ENCODE measurements around the gene CDC42BPA.

The CDC42BPA gene

DNA sequence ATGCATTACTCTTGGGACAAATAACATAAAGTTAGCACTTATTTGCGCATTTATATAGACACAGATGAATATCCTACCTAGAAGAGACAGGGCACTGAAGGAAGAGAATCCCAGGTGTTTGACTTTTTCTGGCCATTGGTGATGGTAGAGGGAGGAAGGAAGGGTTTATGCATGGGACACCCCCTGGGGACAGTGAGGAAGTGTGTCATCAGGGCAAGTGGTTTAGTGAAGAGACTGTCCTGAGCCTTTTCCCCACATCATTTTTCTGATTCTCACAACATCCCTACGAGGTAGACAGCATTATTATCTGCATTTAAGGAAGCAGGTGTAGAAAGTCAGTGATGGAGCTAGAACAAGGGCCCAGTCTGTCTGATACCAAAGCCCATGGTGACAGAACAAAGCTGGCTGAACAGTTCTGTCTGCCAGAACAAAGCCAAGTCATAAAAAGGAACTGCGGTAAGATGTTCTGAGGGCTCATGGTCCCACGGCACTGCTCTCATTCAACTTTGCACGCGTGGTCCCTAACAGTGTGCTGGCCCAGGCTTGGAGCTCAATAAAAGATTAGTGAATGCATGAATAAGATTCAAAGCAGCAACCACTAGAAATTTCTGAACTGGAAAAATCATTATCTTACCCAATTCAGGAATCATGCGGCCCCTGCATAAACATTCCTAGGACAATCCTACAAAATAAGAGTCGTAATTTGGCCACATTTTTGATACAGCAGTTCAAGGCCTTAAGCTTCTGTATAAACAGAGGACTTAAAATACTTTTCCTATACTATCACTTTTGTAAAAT is 12.2 kb upstream of the CDC42BPA start:
- no peak for DNase-seq

DNA sequence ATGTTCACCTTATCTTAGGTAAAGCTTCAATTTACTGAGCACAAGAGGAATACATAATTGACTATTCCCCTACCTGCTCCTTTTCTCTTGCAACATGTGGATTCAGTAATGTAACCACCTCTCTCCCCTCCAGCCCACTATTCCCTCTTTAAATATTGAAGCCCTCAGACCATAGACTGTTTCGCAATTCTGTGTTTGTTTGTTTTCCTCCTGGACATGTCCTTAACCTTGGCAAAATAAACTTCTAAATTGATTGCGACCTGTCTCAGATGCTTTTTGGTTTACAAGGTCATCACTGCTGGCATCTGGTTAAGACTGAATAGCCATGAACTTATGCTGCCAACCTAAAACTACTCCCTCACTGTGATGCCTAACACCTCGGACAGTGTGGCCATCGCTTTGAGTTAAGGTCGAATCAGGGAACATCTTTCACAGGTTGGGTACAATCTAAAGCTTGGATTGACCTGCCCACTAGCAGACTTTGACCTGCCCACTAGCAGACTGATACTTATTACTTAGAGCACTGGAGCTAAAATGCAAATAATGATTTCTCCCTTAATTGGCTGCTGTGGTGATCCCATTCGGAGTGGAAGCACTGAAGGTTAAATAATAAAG is 10.2 kb upstream of the CDC42BPA start:
- no peak for DNase-seq

DNA sequence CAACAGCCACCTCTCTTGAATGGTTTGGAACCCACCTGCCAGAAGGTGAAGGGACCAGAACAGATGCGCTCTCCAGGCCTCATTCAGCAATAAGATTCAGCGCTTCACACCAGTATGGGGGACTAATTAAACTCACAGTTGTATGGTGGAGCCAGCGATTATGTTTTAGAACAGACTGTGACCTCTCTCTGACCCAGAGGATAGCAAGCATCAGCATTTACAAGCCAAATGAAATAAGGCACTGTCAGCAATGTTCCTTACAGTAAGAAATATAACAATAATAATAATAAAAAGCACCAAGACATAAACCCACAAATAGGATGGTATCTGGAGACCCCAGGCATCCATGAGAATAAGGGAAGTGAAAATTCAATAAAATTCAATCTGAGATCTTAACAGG is 6.9 kb upstream of the CDC42BPA start:
- no peak for DNase-seq

DNA sequence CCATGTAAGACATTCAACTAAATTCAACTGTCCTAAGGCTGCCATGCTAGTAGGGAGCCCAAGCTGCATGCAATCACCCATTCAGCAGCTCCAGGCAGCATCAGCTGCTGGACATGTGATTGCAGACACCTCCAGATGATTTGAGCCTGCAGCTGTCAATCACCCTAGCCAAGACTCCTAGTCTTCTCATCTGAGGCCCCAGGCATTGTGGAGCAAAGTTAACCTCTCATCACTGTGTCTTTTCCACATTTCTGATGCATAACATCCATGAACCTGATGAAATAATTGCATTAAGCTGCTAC is 5.6 kb upstream of the CDC42BPA start:
- no peak for DNase-seq

DNA sequence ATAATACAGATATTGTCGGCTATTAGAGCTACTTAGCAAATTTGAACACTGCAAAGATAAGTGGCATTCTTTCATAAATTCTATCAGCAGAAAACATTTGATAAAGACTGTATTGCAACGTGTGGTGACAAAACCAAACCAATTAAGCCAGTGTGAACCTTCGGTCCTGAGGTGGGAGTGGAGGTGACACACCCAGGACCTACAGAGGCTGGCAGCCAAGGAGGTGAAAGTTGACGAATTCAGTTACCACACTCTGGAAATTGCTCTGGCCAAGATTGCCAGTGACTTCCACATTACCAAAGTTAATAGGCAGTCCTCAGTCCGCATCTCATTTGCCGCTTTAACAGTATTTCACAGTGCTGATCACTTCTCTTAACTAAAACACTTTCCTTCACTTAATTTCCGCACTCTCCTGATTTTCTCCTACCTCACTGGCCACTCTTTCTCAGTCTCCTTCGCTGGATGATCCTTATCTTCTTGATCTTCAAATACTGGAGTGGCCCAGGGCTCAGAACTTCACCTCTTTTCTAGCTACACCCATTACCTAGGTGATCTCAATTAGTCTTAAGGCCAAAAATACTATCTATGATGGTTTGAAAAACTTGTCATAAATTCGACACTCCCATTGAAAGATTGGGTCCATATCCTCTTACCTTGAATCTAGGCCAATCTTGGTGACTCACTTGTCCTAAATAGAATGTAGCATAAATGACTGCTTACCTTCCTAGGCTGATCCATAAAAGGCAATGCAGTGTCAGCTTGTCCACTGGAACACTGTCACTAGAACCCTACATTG is 5.1 kb upstream of the CDC42BPA start:
- DNase-seq = no peak

DNA sequence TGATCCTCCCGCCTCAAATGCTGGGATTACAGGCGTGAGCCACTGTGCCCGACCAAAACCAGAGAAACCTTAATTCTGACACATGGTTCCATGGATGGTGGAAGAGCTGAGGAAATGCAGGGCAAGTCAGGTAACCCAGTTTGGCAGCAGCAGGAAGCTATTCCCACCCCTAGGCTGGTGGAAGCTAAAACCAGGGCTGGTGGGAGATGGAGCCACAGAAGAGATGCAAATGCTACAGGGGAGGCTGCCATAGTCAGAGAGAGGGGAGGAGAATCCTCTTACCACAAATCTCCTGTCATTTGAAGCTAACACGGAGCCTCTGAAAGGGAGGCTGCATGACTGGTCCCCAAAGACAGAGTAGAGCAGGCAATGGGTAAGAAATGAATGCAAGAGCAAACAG is 4.1 kb upstream of the CDC42BPA start:
- no peak for DNase-seq

DNA sequence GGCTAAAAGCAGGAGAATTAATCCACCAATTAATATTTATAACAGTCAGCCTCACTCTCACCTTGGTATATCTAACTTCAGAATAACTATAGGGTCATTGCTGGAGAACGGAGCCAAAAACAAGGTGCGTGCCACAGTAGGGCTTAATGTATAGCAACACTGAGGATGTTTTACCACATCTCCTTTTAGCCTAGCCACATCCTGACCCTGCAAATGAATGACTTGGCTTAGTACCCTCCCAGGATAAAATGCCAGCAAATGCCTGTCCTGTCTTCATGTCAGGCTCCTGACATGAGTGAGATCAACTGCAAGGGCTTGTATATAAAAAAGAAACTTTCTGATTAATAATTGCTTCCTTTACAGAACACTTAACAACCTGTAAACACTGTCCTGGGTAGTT is 2.7 kb upstream of the CDC42BPA start:
- DNase-seq = no peak

DNA sequence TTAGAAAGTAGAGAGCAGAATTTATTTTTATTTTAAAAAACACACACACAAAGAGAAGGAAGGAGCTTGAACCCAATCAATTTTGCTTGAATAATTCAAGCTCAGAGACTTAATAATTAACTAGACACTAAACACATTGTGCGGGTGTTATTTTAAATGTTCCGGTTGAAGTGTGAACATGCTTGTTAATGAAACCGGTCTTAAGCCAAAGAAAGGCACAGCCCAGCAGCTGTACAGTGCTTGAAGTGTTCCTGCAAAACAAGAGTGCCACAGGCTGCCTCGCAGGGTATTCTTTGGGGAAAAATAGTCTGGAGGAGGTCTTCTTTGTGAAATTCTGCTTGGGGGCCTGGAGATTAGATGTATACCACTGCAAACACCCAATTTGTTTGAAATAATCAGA is 2.2 kb upstream of the CDC42BPA start:
- no peak for DNase-seq

DNA sequence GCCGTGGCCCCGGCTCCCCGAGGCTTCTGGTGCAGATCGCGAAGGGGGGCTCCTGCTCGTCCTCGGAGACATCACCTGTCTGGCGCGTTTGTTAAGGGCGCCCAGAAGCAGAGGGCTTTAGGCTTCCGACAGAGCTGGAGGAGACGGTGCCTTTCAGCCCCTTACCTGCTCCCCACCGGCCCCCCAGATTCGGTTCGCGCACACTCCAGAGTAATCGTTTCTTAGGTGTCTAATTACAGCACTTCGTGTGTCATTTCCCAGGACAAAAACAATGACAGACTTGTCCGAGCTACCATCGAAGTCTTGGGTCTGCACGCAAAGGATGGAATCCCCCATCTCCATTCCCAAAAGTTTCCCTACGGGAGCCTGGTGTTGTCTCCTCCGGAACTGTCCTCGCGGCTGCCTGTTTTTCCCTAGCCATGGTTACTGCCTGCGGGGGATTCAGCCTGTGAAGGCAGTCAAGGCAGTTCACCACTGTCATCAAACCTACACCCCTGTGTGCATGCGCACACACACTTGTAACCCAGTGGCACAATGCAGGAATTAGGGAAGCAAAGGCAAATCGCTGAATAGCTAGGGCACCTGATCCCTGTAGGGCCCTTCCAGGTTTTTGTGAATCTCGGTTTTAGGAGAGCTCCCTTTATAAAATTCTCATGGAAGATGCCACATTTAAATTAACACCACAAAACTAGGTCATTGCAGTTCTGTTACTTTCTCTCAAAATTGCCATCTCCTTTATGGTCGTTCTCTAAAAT is 738 bp upstream of the CDC42BPA start:
- peak; percentile 68 for DNase-seq

DNA sequence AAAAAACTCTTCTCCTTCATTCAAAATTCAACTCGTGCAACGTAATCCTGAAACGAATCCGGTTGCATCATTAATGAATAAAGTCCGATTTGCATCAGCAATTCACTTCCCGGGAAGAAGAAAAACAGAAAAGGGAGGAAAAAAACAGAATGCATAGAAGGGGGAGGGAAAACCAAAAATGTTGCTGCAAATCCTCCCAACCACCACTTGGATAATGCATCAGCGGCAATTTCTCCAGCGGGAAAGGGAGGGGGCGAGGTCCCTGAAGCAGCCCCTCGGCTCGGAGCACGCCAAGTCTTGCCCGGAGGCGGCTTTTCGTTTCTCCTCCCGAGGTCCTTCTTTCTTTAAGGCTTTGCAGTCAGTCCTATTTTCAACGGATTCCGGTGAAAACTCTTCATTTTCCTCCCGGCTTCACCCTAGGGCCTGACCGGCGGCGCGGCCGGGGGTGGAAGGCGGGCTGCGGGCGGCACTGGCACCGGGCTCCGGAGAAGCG is 723 bp downstream of the CDC42BPA start:
- peak; percentile 68 for DNase-seq

DNA sequence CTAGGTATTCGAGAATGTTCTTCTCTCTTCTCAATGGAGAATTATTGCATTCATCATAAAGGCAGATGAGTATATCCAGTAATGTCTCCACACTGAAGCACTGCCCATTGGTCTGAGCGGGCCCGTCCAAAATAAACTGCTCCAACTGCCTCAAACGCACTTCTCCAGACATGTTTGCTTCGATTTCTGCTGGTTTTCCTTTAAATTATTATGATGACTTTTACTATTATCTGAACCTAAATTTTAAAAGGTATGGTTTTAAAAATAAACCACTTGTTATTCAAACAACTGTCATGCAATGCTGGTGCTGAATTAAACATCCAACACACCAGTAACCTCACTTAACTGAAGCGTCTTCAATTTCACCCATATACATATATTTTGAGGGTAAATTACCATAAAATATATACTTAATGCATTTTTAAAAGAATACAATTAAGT is 1.3 kb downstream of the CDC42BPA start:
- DNase-seq = peak; percentile 47

DNA sequence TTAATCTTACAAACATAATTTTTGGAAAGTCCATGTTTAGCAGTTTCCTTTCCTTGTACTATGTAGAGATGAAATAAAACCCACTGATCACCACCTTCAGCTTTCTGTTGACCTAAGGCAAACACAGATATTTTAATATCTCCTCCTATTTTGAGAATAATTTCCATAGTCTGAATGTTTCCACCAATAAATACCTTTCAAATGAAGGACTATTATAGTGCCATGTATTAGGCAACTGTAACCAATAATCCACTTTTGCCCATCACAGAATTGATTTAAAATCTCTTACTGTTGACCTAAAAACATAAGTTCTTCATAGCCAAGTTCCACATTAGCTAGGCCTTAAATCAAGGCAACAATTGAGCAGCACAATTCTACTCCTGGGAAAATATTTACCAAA is 1.8 kb downstream of the CDC42BPA start:
- no peak for DNase-seq

DNA sequence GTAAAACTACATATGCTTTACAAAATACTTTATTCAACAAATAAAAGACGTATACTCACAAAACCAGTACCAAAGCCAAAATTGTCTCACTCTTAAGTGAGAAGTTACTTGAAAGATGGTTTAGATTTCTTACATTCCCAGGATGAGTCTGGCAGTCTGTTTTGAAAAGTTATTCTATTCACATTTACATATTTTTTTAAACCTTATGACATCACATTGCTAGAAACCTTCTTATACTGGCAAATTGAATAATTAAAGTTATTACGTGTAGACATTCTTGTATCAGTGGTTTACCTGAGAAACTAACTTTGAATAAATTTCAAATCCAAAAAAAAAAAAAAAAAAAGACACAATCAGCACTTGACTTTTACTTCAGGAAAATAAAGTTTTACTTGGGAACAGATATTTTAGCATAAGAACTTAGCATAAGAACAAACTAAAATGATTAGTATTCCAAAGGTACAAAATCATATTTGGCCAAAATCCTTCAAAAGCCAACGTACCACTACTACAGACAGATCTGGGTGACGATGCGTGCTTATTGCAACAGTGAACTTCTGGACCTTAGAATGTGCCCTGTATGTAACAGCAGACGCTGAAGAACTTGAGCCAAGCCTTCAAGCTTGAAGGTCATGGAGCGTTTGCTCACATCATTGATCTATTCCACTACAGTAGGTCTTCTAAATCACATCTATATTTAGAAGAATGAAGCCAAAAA is 2.5 kb downstream of the CDC42BPA start:
- peak; percentile 51 for DNase-seq

DNA sequence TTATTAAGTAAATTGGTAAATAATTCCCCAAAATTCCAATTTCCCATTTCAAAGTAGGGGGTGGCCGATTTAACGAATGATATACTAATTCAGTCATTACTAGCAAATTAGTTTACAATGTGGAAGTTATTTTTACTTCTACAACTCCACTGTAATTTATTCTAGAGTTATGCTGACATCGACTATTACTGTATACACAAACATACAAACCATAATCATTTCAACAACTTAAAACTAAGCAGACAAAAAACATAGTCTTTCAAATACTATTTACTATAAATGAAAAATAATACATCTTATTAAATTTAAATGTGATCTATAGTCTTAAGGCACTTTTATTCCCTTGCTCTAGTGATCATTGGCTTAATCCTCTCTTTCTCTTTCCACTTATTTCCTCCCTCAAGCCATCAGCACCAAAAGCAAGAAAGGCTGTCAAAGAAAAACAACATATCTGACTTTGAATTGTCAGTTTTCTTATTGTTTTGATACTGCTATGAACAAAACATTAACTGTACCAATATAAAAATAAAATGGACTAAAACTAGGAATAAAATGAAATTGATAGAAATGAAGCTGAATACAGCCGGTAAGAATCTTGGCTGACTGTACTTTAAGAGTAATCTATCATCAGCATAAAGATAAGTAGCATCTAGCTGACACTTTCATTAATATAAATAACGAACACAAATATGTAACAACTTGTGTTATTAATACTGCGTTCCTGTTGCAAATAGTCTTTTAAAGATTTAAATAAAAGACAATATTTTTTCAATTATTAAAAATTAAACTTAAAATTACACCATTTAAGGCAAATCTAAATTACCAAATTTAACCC is 4.1 kb downstream of the CDC42BPA start:
- no peak for DNase-seq

DNA sequence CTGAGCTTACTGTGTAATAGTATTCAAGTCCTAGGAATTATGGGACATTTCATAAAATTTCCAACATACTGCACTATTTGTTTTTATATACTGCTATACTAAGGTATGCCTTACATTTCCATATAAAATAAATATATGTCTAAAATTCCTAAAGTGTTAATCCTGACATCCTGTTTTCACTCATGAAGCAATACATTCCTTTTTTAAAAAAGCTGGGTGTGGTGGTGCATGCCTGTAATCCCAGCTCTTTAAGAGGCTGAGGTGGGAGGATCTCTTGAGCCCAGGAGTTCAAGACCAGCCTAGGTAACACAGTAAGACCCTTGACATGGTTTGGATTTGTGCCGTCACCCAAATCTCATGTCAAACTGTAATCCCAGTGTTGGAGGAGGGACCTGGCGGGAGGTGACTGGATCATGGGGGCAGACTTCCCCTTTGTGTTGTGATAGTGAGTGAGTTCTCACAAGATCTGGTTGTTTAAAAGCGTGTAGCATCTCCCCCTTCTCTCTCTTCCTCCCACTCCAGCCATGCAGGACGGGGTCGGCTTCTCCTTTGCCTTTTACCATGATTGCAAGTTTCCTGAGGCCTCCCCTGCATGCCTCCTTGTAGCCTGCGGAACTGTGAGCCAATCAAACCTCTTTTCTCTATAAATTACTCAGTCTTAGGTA is 5.8 kb downstream of the CDC42BPA start:
- no peak for DNase-seq

DNA sequence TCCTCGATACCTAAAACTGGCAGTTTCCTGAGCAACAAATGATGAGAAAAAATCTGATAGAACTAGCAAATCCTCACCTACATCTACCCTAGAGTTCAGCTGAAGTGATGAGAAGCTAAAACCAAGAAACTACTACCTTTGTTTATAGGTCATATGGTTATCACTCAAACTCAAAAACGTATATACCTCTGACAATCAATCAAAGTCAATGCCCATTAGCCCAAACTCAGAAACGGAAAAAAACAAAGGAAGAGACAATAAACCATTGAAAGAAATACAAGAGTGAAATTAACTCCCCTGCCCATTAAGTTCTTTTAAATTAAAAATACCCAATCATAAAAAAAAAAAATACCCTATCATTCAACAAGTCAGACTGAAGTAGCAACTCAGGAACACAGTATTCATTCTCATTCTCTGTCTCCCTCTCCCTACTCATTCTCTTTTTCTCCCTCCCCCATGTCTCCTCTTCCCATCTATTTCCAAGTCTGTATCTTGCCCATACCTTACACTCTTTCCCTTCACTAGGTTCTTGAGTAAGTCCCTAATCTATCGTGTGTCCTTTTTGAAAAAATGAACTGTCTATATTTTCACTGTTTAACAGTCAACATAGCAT is 6.8 kb downstream of the CDC42BPA start:
- DNase-seq = no peak

DNA sequence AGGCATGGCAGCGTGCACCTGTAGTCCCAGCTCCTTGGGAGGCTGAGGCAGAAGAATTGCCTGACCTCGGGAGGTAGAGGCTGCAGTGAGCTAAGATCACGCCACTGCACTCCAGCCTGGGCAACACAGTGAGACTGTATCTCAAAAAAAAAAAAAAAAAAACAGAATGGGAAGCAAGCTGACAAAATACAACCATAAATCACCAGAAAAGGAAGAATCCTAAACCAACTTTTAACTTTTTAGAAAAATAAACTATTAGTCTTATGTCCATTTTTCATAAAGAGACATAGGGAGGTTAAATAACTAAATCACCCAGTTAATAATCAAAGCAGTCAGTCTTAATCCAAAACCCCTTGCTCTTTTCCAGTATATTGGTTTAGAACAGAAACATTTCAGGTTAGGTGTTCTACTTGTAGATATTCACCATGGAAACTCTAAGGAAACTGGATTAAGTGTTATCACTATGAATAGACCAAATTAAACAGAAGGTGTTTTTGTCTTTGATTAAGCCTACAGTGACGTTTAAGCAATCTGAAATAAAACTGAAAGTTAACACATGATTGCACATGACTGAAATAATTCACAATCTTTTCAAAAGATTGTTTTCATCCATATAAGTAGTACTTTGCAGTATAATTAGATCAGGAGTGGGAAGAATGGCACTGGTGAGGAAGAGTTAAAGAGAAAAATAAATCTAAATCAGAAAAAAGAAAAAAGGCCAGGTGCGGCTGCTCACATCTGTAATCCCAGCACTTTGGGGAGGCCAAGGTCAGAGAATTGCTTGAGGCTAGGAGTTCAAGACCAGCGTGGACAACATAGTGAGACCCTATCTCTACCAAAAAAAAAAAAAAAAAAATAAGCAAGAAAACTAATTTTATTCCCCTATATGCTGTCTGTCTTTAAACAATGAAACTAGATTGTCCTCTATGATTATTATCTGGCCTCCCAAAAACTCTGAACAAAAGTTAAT is 9.6 kb downstream of the CDC42BPA start:
- DNase-seq = no peak

DNA sequence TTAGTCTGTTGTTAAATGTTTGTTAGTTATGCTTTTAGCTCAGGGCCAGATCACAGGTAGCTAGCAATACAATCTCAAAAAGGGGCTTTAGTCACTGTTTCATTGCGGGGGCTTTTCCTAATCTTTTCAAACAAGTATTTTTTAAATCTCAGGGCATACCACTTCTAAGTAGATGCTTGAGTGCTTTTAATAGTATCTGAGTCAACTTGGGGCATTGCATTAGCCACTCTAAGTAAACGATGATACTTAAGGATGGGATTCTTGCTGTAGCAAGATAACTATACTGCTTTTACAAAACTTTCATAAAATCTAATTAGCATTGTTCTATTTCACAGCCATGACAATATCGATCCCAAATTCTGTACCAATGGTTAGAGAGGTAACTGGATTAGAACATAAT is 11.6 kb downstream of the CDC42BPA start:
- DNase-seq = no peak

Data from midbrain (tissue), 1 donor.